Measurements from ENCODE around the gene RAI14. TPM values are rescaled to one million over a fixed set of nuclear protein-coding genes. Genes with fewer than 3 reads are reported as not detected.

RAI14 gene
- total RNA-seq, result 10 to 100 TPM; 11.9 to 30.8 (median 20.8) TPM
- long read RNA-seq, partial matches to known transcripts, result 0 of 2 reads
- long read RNA-seq, other reads (novel, unspliced or antisense), result 2 of 2 reads

GRCh38 chr5:34656001-34656699 lies at the start of gene RAI14:
Gene RAI14 (plus strand): TSS chr5:34656328. CDS start chr5:34686920, 30,592 bp downstream.
- Histone ChIP-seq H3K4me3 (peak within 1 kb of the TSS; percentile 84 to 92 (median 87)), H3K36me3 (no peaks in the 10 kb centered on the region), H3K27me3 (no peaks in the 10 kb centered on the region), H3K9me3 (no peaks in the 10 kb centered on the region), H3K27ac (peak within 1 kb of the TSS; percentile 80 to 90 (median 88)), H3K4me1 (no peaks in the 10 kb centered on the region)
- 0% methylated on average over 18 of the region's 79 CpGs for WGBS (ENCODE audit: insufficient coverage, low coverage, low lambda C conversion rate, missing lambda C conversion rate)
- TF ChIP-seq POLR2A (IDR thresholded peaks at IDR 0.05), result peak; percentile 74
- TF ChIP-seq, protein P1, sequence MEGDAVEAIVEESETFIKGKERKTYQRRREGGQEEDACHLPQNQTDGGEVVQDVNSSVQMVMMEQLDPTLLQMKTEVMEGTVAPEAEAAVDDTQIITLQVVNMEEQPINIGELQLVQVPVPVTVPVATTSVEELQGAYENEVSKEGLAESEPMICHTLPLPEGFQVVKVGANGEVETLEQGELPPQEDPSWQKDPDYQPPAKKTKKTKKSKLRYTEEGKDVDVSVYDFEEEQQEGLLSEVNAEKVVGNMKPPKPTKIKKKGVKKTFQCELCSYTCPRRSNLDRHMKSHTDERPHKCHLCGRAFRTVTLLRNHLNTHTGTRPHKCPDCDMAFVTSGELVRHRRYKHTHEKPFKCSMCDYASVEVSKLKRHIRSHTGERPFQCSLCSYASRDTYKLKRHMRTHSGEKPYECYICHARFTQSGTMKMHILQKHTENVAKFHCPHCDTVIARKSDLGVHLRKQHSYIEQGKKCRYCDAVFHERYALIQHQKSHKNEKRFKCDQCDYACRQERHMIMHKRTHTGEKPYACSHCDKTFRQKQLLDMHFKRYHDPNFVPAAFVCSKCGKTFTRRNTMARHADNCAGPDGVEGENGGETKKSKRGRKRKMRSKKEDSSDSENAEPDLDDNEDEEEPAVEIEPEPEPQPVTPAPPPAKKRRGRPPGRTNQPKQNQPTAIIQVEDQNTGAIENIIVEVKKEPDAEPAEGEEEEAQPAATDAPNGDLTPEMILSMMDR (IDR thresholded peaks at IDR 0.05), result peak in 2 of 4 donors; percentile 22 to 38
- intact Hi-C loops (cut with DNase I), result no loop called here
- ATAC-seq (peak; percentile 93 to 98 (median 96)), DNase-seq (peak; percentile 91 to 92 (median 92))

GRCh38 chr5:34608368-34608767 lies 47.8 kb upstream of the RAI14 start:
- peak overlapping the region in 1 of 3 donors; percentile 26 for H3K27ac ChIP-seq
- H3K4me3 ChIP-seq, result no peak overlapping the region
- no peaks in the 10 kb centered on the region for H3K36me3 ChIP-seq
- no peaks in the 10 kb centered on the region for H3K4me1 ChIP-seq
- DNase-seq, result no peak
- no peak for ATAC-seq
- no peaks in the 10 kb centered on the region for H3K27me3 ChIP-seq
- TF ChIP-seq POLR2A (IDR thresholded peaks at IDR 0.05), result no peak
- TF ChIP-seq, protein P1 (IDR thresholded peaks at IDR 0.05), result no peak
- H3K9me3 ChIP-seq, result no peaks in the 10 kb centered on the region
- intact Hi-C loops (cut with DNase I), result no loop called here
- WGBS (ENCODE audit: insufficient coverage, low coverage, low lambda C conversion rate, missing lambda C conversion rate), result 73% methylated on average over 3 of the region's 3 CpGs

- DNase-seq (no peak), ATAC-seq (peak; percentile 24 to 84 (median 38))
- no peaks in the 10 kb centered on the region for H3K4me1 ChIP-seq
- no peaks in the 10 kb centered on the region for H3K27me3 ChIP-seq
- no peaks in the 10 kb centered on the region for H3K36me3 ChIP-seq
- H3K9me3 ChIP-seq, result no peaks in the 10 kb centered on the region
- no peak for TF ChIP-seq POLR2A (IDR thresholded peaks at IDR 0.05)
- TF ChIP-seq, protein P1 (IDR thresholded peaks at IDR 0.05), result no peak
- 42% methylated on average over 3 of the region's 3 CpGs for WGBS (ENCODE audit: insufficient coverage, low coverage, low lambda C conversion rate, missing lambda C conversion rate)
- intact Hi-C loops (cut with DNase I), result no loop called here
- H3K27ac ChIP-seq, result peak overlapping the region in 1 of 3 donors; percentile 26
- H3K4me3 ChIP-seq, result no peak overlapping the region
Observed at GRCh38 chr5:34608859-34609648, 47.1 kb upstream of the RAI14 start.

DNA sequence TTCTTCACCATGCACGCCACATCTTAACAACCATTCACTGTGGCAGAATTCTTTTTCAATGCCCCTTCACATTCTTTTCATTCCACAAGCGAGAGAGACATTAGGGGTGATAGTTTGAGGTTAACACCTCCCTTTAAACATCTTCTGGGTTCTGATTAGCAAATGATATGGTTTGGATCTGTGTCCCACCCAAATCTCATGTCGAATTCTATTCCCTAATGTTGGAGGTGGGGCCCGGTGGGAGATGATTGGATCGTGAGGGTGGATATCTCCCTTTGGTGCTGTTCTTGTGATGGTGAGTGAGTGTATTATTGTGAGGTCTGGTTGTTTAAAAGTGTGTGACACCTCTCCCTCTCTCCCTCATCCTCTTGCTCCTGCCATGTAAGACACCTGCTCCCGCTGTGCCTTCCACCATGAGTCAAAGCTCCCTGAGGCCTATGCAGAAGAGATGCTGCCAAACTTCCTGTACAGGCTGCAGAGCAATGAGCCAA lies 46.1 kb upstream of the RAI14 start:
- no peak for ATAC-seq
- Histone ChIP-seq H3K27ac (peak overlapping the region in 1 of 3 donors; percentile 26), H3K36me3 (no peaks in the 10 kb centered on the region), H3K9me3 (no peaks in the 10 kb centered on the region), H3K27me3 (no peaks in the 10 kb centered on the region), H3K4me3 (no peak overlapping the region), H3K4me1 (no peaks in the 10 kb centered on the region)
- TF ChIP-seq, protein P1 (IDR thresholded peaks at IDR 0.05), result no peak
- no peak for TF ChIP-seq POLR2A (IDR thresholded peaks at IDR 0.05)
- WGBS (ENCODE audit: insufficient coverage, low coverage, low lambda C conversion rate, missing lambda C conversion rate), result 65% methylated on average over 4 of the region's 6 CpGs
- DNase-seq, result no peak
- intact Hi-C loops (cut with DNase I), result no loop called here

Measured in right lobe of liver (tissue), 6 donors.